Measurements from ENCODE around the gene WNK3. TPM values are rescaled to one million over a fixed set of nuclear protein-coding genes. Genes with fewer than 3 reads are reported as not detected.

Gene WNK3
- total RNA-seq (2013; cell fraction: nucleolus; rRNA removed) = 0.07 and 0.08 TPM in 2 replicates
- under 0.01 TPM in 1 of 2 replicates, not detected in the other for total RNA-seq (2014; rRNA removed)
- 0.04 and 0.09 TPM in 2 replicates for total RNA-seq (2014; rRNA removed; fragmentation: Illumina TruSeq; extraction: Trizol)
- total RNA-seq (2021) = 0.05 and 0.15 TPM in 2 replicates
- polyA plus RNA-seq (2011; ENCODE audit: low read depth) = 0.04 TPM
- 0.01 and 0.03 TPM in 2 replicates for polyA plus RNA-seq (2011; rRNA removed)
- polyA plus RNA-seq (2011; cell fraction: cytosol; rRNA removed) = 0.01 TPM in 1 of 2 replicates, not detected in the other
- 0.01 TPM in 2 replicates for polyA plus RNA-seq (2011; cell fraction: nucleus; rRNA removed)
- 0.01 and 0.06 TPM in 2 replicates for polyA plus RNA-seq (2012)
- polyA plus RNA-seq (2014; fragmentation: Illumina TruSeq; extraction: Trizol) = 0.02 and 0.03 TPM in 2 replicates
- under 1 TPM; 0.02 TPM for polyA plus RNA-seq (2014; fragmentation: Nextera tagmentation; extraction: Ambion mirVana)
- 0.03 and 0.24 TPM in 2 replicates for polyA plus RNA-seq (2014; rRNA removed)
- under 1 TPM; 0.06 to 0.15 TPM for polyA plus RNA-seq (2016; fragmentation: Nextera tagmentation; extraction: Ambion mirVana)
- polyA minus RNA-seq (2011; rRNA and poly(A)+ RNA removed) = 0.05 and 0.07 TPM in 2 replicates
- not detected in 2 replicates for polyA minus RNA-seq (2011; cell fraction: cytosol; rRNA and poly(A)+ RNA removed)
- under 0.01 and 0.10 TPM in 2 replicates for polyA minus RNA-seq (2011; cell fraction: nucleus; rRNA and poly(A)+ RNA removed)
- percentile 10 among the genes with signal in this experiment for Bru-seq, nascent RNA
- percentile 9 among the genes with signal in this experiment for BruChase-seq, experiment 1, labeled RNA remaining after a 6-hour chase
- percentile 2 among the genes with signal in this experiment for BruChase-seq, experiment 2, labeled RNA remaining after a 2-hour chase
- long read RNA-seq, experiment 1 = 0 reads
- long read RNA-seq, experiment 2, partial matches to known transcripts = 0 of 1 reads
- long read RNA-seq, experiment 2, other reads (novel, unspliced or antisense) = 0 of 1 reads

DNA sequence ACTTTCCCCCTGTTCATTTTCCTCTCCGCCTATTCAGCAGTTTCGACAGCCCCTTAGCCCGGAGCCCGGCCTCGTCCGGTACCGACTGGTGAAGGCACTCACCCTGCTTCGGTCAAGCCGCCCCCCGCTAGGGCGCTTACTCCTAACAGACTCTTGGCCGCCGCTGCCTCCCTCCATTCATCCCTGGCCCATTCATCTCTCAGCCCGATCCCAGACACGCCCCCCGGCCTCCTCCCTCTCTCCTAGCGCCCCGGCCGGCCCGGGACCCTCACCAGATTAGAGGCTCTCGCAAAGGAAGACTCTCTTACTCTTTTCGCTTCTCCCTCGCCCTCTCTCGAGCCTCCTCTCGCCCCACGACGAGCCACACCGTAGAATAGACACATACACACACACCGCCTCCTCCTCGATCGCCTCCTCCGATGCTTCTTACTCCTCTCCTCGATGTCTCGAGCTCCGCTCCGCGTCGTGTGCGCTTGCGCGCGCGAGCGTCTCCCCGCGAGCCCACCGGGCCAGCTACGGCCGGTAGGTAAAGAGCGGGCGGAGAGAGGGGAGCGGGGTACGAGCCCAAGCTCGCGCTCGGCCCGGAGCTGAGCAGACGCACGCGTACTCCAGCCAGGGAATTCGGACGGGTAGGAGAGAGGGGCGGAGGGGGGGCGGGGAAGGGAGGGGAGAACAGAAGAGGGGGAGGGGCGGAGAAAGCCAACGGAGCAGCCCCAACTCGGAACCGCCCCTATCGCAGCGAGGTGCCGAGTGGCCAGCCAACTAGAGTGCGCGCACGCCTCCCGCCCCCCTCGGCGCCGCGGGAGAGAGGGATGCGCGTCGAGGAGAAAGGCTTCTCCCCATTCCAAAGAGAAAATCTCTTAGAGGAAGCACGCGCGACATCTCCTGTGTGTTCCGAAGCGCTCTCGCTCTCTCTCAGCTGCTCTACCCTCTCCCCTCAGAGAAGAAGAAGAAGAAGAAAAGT lies at the start of gene WNK3:
TSS of gene WNK3 (minus strand) at position 633 of the 964 bp plus-strand sequence.
- ChIA-PET SMC1A (ENCODE audit: uncharacterized antibody, unreplicated experiment) (no interaction called here), POLR2A (no interaction called here), RAD21 (ENCODE audit: unreplicated experiment) (no interaction called here), CTCF (no interaction called here)
- FAIRE-seq = no peak
- Histone ChIP-seq H3K27me3 (replicated peaks in 1 of 2; ENCODE audit: control insufficient read depth in 2 of 2, insufficient read depth in 2 of 2, low read length in 1 of 2) (no peaks in the 10 kb centered on the region; a peak in 1 of 4 replicates), H3K9me3 (replicated peaks; ENCODE audit: control insufficient read depth, insufficient read depth, low read length) (no peaks in the 10 kb centered on the region; the same call in 2 of the 3 replicates), H3K4me3 (peak within 1 kb of the TSS; percentile 50; the same call in 1 of the 2 replicates), H3K79me2 (ENCODE audit: control insufficient read depth, insufficient read depth, low read length) (no peaks in the 10 kb centered on the region), H3K9ac (ENCODE audit: control insufficient read depth, insufficient read depth, low read length) (no peak within 1 kb of the TSS), H3K4me2 (ENCODE audit: control insufficient read depth, insufficient read depth) (peak within 1 kb of the TSS; percentile 64), H3K4me1 (ENCODE audit: control insufficient read depth, insufficient read depth, low read length) (0 out of 2 replicates have a peak, but pooled peaks cover 3% of the 10 kb centered on the region), H2AFZ (ENCODE audit: control insufficient read depth, low read depth, low read length) (peak within 1 kb of the TSS; percentile 63), H3K36me3 (ENCODE audit: control insufficient read depth in 2 of 2, insufficient read depth in 2 of 2, low read length in 1 of 2) (no peaks in the 10 kb centered on the region), H3K27ac (ENCODE audit: control insufficient read depth, insufficient read depth) (no peak within 1 kb of the TSS), H4K20me1 (ENCODE audit: control insufficient read depth, insufficient read depth) (no peaks in the 10 kb centered on the region)
- DNase-seq (ENCODE audit: low read depth, low spot score) = no peak
- intact Hi-C loops (cut with micrococcal nuclease; ENCODE audit: unreplicated experiment) (no loop called here), in situ Hi-C loops (cut with MboI) (no loop called here)
- 38% methylated on average over 57 of the region's 88 CpGs for WGBS (ENCODE audit: insufficient coverage, insufficient replicate concordance, low lambda C conversion rate, missing lambda C conversion rate)
- ATAC-seq = no peak
- BruUV-seq (replicated peaks) = no TSS peak
- TF ChIP-seq FOS (IDR thresholded peaks at IDR 0.05; ENCODE audit: borderline replicate concordance, extremely low read depth, insufficient read length) (no peak), FOXK2 (IDR thresholded peaks at IDR 0.05) (no peak), CBX5 (IDR thresholded peaks at IDR 0.05; ENCODE audit: low read depth) (no peak)
- TF ChIP-seq, protein P1, sequence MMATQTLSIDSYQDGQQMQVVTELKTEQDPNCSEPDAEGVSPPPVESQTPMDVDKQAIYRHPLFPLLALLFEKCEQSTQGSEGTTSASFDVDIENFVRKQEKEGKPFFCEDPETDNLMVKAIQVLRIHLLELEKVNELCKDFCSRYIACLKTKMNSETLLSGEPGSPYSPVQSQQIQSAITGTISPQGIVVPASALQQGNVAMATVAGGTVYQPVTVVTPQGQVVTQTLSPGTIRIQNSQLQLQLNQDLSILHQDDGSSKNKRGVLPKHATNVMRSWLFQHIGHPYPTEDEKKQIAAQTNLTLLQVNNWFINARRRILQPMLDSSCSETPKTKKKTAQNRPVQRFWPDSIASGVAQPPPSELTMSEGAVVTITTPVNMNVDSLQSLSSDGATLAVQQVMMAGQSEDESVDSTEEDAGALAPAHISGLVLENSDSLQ (IDR thresholded peaks at IDR 0.05) = no peak
- TF ChIP-seq, protein P2, sequence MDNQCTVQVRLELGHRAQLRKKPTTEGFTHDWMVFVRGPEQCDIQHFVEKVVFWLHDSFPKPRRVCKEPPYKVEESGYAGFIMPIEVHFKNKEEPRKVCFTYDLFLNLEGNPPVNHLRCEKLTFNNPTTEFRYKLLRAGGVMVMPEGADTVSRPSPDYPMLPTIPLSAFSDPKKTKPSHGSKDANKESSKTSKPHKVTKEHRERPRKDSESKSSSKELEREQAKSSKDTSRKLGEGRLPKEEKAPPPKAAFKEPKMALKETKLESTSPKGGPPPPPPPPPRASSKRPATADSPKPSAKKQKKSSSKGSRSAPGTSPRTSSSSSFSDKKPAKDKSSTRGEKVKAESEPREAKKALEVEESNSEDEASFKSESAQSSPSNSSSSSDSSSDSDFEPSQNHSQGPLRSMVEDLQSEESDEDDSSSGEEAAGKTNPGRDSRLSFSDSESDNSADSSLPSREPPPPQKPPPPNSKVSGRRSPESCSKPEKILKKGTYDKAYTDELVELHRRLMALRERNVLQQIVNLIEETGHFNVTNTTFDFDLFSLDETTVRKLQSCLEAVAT (IDR thresholded peaks at IDR 0.05) = no peak
- TF ChIP-seq, protein P3, sequence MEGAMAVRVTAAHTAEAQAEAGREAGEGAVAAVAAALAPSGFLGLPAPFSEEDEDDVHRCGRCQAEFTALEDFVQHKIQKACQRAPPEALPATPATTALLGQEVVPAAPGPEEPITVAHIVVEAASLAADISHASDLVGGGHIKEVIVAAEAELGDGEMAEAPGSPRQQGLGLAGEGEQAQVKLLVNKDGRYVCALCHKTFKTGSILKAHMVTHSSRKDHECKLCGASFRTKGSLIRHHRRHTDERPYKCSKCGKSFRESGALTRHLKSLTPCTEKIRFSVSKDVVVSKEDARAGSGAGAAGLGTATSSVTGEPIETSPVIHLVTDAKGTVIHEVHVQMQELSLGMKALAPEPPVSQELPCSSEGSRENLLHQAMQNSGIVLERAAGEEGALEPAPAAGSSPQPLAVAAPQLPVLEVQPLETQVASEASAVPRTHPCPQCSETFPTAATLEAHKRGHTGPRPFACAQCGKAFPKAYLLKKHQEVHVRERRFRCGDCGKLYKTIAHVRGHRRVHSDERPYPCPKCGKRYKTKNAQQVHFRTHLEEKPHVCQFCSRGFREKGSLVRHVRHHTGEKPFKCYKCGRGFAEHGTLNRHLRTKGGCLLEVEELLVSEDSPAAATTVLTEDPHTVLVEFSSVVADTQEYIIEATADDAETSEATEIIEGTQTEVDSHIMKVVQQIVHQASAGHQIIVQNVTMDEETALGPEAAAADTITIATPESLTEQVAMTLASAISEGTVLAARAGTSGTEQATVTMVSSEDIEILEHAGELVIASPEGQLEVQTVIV (IDR thresholded peaks at IDR 0.05; ENCODE audit: borderline replicate concordance, partially characterized antibody) = no peak
- TF ChIP-seq, protein P4, sequence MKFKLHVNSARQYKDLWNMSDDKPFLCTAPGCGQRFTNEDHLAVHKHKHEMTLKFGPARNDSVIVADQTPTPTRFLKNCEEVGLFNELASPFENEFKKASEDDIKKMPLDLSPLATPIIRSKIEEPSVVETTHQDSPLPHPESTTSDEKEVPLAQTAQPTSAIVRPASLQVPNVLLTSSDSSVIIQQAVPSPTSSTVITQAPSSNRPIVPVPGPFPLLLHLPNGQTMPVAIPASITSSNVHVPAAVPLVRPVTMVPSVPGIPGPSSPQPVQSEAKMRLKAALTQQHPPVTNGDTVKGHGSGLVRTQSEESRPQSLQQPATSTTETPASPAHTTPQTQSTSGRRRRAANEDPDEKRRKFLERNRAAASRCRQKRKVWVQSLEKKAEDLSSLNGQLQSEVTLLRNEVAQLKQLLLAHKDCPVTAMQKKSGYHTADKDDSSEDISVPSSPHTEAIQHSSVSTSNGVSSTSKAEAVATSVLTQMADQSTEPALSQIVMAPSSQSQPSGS (IDR thresholded peaks at IDR 0.05; ENCODE audit: low read length) = no peak
- TF ChIP-seq, protein P5, sequence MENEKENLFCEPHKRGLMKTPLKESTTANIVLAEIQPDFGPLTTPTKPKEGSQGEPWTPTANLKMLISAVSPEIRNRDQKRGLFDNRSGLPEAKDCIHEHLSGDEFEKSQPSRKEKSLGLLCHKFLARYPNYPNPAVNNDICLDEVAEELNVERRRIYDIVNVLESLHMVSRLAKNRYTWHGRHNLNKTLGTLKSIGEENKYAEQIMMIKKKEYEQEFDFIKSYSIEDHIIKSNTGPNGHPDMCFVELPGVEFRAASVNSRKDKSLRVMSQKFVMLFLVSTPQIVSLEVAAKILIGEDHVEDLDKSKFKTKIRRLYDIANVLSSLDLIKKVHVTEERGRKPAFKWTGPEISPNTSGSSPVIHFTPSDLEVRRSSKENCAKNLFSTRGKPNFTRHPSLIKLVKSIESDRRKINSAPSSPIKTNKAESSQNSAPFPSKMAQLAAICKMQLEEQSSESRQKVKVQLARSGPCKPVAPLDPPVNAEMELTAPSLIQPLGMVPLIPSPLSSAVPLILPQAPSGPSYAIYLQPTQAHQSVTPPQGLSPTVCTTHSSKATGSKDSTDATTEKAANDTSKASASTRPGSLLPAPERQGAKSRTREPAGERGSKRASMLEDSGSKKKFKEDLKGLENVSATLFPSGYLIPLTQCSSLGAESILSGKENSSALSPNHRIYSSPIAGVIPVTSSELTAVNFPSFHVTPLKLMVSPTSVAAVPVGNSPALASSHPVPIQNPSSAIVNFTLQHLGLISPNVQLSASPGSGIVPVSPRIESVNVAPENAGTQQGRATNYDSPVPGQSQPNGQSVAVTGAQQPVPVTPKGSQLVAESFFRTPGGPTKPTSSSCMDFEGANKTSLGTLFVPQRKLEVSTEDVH (IDR thresholded peaks at IDR 0.05; ENCODE audit: low read depth, partially characterized antibody) = no peak

Measured in GM12878 (cell line).